ENCODE data around the gene ATOX1.
"Not testable (repeated sequence)": the region's sequence is repeated elsewhere in the genome, so short reads cannot be mapped to it uniquely, and the experiment has no call there.

ATOX1 gene

GRCh38 chr5:151700296-151700695 is 58.1 kb downstream of the ATOX1 start:
- Histone ChIP-seq H3K27ac (ENCODE audit: low read length) (peak overlapping the region; percentile 32; the same call in 1 of the 2 replicates), H2AFZ (ENCODE audit: low read depth, low read length) (no peak overlapping the region), H3K79me2 (ENCODE audit: low read length) (no peaks in the 10 kb centered on the region), H3K36me3 (replicated peaks; ENCODE audit: low read depth, low read length) (no peaks in the 10 kb centered on the region), H3K9me3 (ENCODE audit: insufficient read depth, low read length) (no peaks in the 10 kb centered on the region), H3K4me3 (ENCODE audit: low read length) (no peak overlapping the region), H3K4me2 (ENCODE audit: low read length) (peak overlapping the region; percentile 54), H3K27me3 (ENCODE audit: low read depth, low read length) (no peaks in the 10 kb centered on the region), H3K9ac (ENCODE audit: low read length) (0 out of 2 replicates have a peak overlapping the region, but pooled peaks have one; percentile 16), H4K20me1 (ENCODE audit: insufficient read depth, low read length) (no peaks in the 10 kb centered on the region), H3K4me1 (ENCODE audit: low read length) (peaks cover 43% of the 10 kb centered on the region)
- TF ChIP-seq EZH2phosphoT487 (IDR thresholded peaks at IDR 0.05; ENCODE audit: low read depth): no peak
- TF ChIP-seq CTCF (IDR thresholded peaks at IDR 0.05; ENCODE audit: low read depth, low read length): no peak

GRCh38 chr5:151699071-151699901 is 59.1 kb downstream of the ATOX1 start:
- no peak overlapping the region for H3K27ac ChIP-seq (ENCODE audit: low read length)
- H3K27me3 ChIP-seq (ENCODE audit: low read depth, low read length): no peaks in the 10 kb centered on the region
- H3K4me1 ChIP-seq (ENCODE audit: low read length): peaks cover 41% of the 10 kb centered on the region
- H3K4me3 ChIP-seq (ENCODE audit: low read length): no peak overlapping the region
- H3K4me2 ChIP-seq (ENCODE audit: low read length): no peak overlapping the region
- no peaks in the 10 kb centered on the region for H3K36me3 ChIP-seq (replicated peaks; ENCODE audit: low read depth, low read length)
- no peaks in the 10 kb centered on the region for H4K20me1 ChIP-seq (ENCODE audit: insufficient read depth, low read length)
- H3K79me2 ChIP-seq (ENCODE audit: low read length): no peaks in the 10 kb centered on the region
- no peaks in the 10 kb centered on the region for H3K9me3 ChIP-seq (ENCODE audit: insufficient read depth, low read length)
- TF ChIP-seq EZH2phosphoT487 (IDR thresholded peaks at IDR 0.05; ENCODE audit: low read depth): no peak
- TF ChIP-seq CTCF (IDR thresholded peaks at IDR 0.05; ENCODE audit: low read depth, low read length): no peak
- no peak overlapping the region for H2AFZ ChIP-seq (ENCODE audit: low read depth, low read length)
- H3K9ac ChIP-seq (ENCODE audit: low read length): no peak overlapping the region

- H3K9me3 ChIP-seq (ENCODE audit: insufficient read depth, low read length); H3K27me3 ChIP-seq (ENCODE audit: low read depth, low read length); H4K20me1 ChIP-seq (ENCODE audit: insufficient read depth, low read length); H3K36me3 ChIP-seq (replicated peaks; ENCODE audit: low read depth, low read length); H3K27ac ChIP-seq (ENCODE audit: low read length); H3K9ac ChIP-seq (ENCODE audit: low read length); H3K79me2 ChIP-seq (ENCODE audit: low read length); H3K4me2 ChIP-seq (ENCODE audit: low read length); H3K4me3 ChIP-seq (ENCODE audit: low read length); H2AFZ ChIP-seq (ENCODE audit: low read depth, low read length): not testable (repeated sequence)
- H3K4me1 ChIP-seq (ENCODE audit: low read length): peaks cover 29% of the 10 kb centered on the region
These were observed 60.4 kb downstream of the ATOX1 start for GRCh38 chr5:151698081-151698480.

- no peaks in the 10 kb centered on the region for H3K9me3 ChIP-seq (ENCODE audit: insufficient read depth, low read length)
- H3K9ac ChIP-seq (ENCODE audit: low read length): no peak overlapping the region
- H3K27ac ChIP-seq (ENCODE audit: low read length): no peak overlapping the region
- no peak overlapping the region for H2AFZ ChIP-seq (ENCODE audit: low read depth, low read length)
- no peaks in the 10 kb centered on the region for H3K27me3 ChIP-seq (ENCODE audit: low read depth, low read length)
- no peaks in the 10 kb centered on the region for H3K36me3 ChIP-seq (replicated peaks; ENCODE audit: low read depth, low read length)
- no peak overlapping the region for H3K4me3 ChIP-seq (ENCODE audit: low read length)
- H4K20me1 ChIP-seq (ENCODE audit: insufficient read depth, low read length): no peaks in the 10 kb centered on the region
- no peak overlapping the region for H3K4me2 ChIP-seq (ENCODE audit: low read length)
- TF ChIP-seq EZH2phosphoT487 (IDR thresholded peaks at IDR 0.05; ENCODE audit: low read depth): no peak
- TF ChIP-seq CTCF (IDR thresholded peaks at IDR 0.05; ENCODE audit: low read depth, low read length): no peak
- H3K4me1 ChIP-seq (ENCODE audit: low read length): peaks cover 23% of the 10 kb centered on the region
- no peaks in the 10 kb centered on the region for H3K79me2 ChIP-seq (ENCODE audit: low read length)
These were observed 61.0 kb downstream of the ATOX1 start for GRCh38 chr5:151697452-151697851.

Measured in OCI-LY3 (cell line).